ENCODE measurements around the gene PPHLN1.
"Not testable (repeated sequence)": the region's sequence is repeated elsewhere in the genome, so short reads cannot be mapped to it uniquely, and the experiment has no call there.

The PPHLN1 gene

DNA sequence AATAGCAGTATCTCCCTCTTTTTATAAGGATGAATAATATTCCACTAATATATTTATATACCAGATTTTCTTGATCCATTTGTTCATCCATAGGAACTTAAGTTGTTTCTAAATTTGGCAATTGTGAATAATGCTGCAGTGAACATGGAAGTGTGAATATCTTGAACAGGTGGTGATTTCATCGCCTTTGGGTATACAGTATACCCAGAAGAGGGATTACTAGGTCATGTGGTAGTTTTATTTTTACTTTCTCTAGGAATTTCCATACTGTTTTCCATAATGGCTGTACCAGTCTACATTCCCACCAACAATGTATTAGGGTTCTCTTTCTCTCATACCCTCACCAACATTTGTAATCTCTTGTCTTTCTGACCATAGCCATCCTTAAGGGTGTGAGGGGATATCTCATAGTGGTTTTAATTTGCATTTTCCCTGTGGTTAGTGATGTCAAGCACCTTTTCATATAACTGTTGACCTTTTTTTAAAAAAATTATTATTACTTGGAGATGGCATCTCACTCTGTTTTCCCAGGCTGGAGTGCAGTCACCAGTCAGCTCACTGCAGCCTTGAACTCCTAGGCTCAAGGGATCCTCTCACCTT, 20.5 kb downstream of the PPHLN1 start:
- Histone ChIP-seq H3K4me1 (ENCODE audit: control insufficient read depth, low read depth, low read length) (no peaks in the 10 kb centered on the region), H2BK15ac (replicated peaks; ENCODE audit: low read depth) (no peak overlapping the region), H3K4me3 (ENCODE audit: low read length) (no peak overlapping the region), H3K23ac (ENCODE audit: low read length) (no peak overlapping the region), H3K4ac (ENCODE audit: low read depth, low read length) (no peak overlapping the region), H3K4me2 (ENCODE audit: low read length) (no peak overlapping the region), H3K27me3 (ENCODE audit: insufficient read depth, low read length, poor library complexity) (no peaks in the 10 kb centered on the region), H4K8ac (ENCODE audit: low read depth, low read length) (no peak overlapping the region), H3K79me2 (ENCODE audit: control insufficient read depth, insufficient read depth, low read length) (peaks cover 3% of the 10 kb centered on the region), H3K27ac (ENCODE audit: low read depth, low read length) (no peak overlapping the region), H3K56ac (ENCODE audit: low read length) (no peak overlapping the region), H3K18ac (ENCODE audit: low read length) (no peak overlapping the region), H4K5ac (ENCODE audit: low read length) (no peak overlapping the region), H2BK5ac (ENCODE audit: low read length) (no peak overlapping the region), H2BK120ac (ENCODE audit: low read depth, low read length) (no peak overlapping the region), H3K79me1 (ENCODE audit: low read length) (peaks cover 4% of the 10 kb centered on the region), H3K36me3 (ENCODE audit: control insufficient read depth, insufficient read depth, low read length) (no peaks in the 10 kb centered on the region), H2AK5ac (ENCODE audit: low read length) (no peak overlapping the region), H3K9ac (ENCODE audit: low read length) (no peak overlapping the region)
- WGBS (ENCODE audit: extremely low coverage, insufficient coverage, low lambda C conversion rate): no CpG with 5 or more reads among the region's 1 CpG
- DNase-seq: no peak

DNA sequence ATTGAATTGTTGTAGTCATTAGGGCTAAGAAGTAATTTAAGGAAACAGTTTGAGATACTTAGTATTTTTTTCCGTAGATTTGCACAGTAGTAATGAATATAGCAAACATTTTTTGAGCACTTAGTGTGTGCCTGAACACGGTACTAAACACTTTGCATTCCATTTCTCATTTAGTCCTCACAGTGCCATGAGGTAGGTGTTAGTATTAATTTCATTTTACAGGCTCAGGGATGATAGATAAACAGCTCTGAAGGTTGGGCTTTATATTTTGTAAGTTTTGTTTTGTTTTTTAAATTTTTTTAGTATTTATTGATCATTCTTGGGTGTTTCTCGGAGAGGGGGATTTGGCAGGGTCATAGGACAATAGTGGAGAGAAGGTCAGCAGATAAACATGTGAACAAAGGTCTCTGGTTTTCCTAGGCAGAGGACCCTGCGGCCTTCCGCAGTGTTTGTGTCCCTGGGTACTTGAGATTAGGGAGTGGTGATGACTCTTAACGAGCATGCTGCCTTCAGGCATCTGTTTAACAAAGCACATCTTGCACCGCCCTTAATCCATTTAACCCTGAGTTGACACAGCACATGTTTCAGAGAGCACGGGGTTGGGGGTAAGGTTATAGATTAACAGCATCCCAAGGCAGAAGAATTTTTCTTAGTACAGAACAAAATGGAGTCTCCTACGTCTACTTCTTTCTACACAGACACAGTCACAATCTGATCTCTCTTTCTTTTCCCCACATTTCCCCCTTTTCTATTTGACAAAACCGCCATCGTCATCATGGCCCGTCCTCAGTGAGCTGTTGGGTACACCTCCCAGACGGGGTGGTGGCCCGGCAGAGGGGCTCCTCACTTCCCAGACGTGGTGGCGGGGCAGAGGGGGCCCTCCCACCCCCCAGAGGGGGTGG, 23.4 kb downstream of the PPHLN1 start:
- not testable (repeated sequence) for H3K27ac ChIP-seq (ENCODE audit: low read depth, low read length); DNase-seq; H2BK120ac ChIP-seq (ENCODE audit: low read depth, low read length); H2BK5ac ChIP-seq (ENCODE audit: low read length); H3K79me2 ChIP-seq (ENCODE audit: control insufficient read depth, insufficient read depth, low read length); H4K5ac ChIP-seq (ENCODE audit: low read length); H3K56ac ChIP-seq (ENCODE audit: low read length); H3K36me3 ChIP-seq (ENCODE audit: control insufficient read depth, insufficient read depth, low read length); H3K4ac ChIP-seq (ENCODE audit: low read depth, low read length); H3K79me1 ChIP-seq (ENCODE audit: low read length); H3K23ac ChIP-seq (ENCODE audit: low read length); H3K18ac ChIP-seq (ENCODE audit: low read length); H3K9ac ChIP-seq (ENCODE audit: low read length); H3K4me3 ChIP-seq (ENCODE audit: low read length); H4K8ac ChIP-seq (ENCODE audit: low read depth, low read length); H3K4me2 ChIP-seq (ENCODE audit: low read length); H3K4me1 ChIP-seq (ENCODE audit: control insufficient read depth, low read depth, low read length); H2AK5ac ChIP-seq (ENCODE audit: low read length); H2BK15ac ChIP-seq (replicated peaks; ENCODE audit: low read depth); H3K27me3 ChIP-seq (ENCODE audit: insufficient read depth, low read length, poor library complexity)
- no CpG with 5 or more reads among the region's 16 CpGs for WGBS (ENCODE audit: extremely low coverage, insufficient coverage, low lambda C conversion rate)

DNA sequence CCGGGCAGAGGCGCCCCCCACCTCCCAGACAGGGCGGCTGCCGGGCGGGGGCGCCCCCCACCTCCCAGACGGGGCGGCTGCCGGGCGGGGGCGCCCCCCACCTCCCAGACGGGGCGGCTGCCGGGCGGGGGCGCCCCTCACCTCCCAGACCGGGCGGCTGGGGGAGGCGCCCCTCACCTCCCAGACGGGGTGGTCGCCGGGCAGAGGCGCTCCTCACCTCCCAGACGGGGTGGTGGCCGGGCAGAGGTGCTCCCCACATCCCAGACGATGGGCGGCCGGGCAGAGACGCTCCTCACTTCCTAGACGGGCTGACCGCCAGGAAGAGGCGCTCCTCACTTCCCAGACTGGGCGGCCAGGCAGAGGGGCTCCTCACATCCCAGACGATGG, 24.0 kb downstream of the PPHLN1 start:
- no CpG with 5 or more reads among the region's 34 CpGs for whole genome bisulfite sequencing (ENCODE audit: extremely low coverage, insufficient coverage, low lambda C conversion rate)
- H3K23ac ChIP-seq (ENCODE audit: low read length); H3K4ac ChIP-seq (ENCODE audit: low read depth, low read length); H3K79me1 ChIP-seq (ENCODE audit: low read length); H3K18ac ChIP-seq (ENCODE audit: low read length); H3K27me3 ChIP-seq (ENCODE audit: insufficient read depth, low read length, poor library complexity); H3K36me3 ChIP-seq (ENCODE audit: control insufficient read depth, insufficient read depth, low read length); H2BK120ac ChIP-seq (ENCODE audit: low read depth, low read length); H3K9ac ChIP-seq (ENCODE audit: low read length); H3K27ac ChIP-seq (ENCODE audit: low read depth, low read length); H3K4me3 ChIP-seq (ENCODE audit: low read length); DNase-seq; H3K56ac ChIP-seq (ENCODE audit: low read length); H2BK15ac ChIP-seq (replicated peaks; ENCODE audit: low read depth); H2AK5ac ChIP-seq (ENCODE audit: low read length); H4K5ac ChIP-seq (ENCODE audit: low read length); H3K4me1 ChIP-seq (ENCODE audit: control insufficient read depth, low read depth, low read length); H2BK5ac ChIP-seq (ENCODE audit: low read length); H3K4me2 ChIP-seq (ENCODE audit: low read length); H4K8ac ChIP-seq (ENCODE audit: low read depth, low read length); H3K79me2 ChIP-seq (ENCODE audit: control insufficient read depth, insufficient read depth, low read length): not testable (repeated sequence)

DNA sequence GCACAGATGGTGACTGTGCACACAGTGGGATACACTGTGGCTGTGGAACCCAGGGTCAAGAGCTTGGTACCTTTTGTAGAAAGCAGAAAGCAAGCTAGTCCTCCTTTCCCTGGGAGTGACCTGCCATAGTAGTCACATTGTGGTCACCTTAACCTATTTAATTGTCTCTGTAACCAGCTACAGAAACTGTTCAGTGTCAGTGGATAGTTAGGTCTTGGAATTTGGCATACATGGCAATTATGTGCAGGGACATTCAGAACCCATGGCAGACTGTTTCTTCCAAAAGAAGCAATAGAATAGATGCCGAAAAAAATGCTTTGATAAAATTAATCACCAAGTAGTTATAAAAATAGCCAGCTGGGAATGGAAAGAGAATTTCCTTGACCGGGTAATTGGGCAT, 30.4 kb downstream of the PPHLN1 start:
- H3K18ac ChIP-seq (ENCODE audit: low read length): no peak overlapping the region
- H3K27ac ChIP-seq (ENCODE audit: low read depth, low read length): no peak overlapping the region
- H4K8ac ChIP-seq (ENCODE audit: low read depth, low read length): no peak overlapping the region
- WGBS (ENCODE audit: extremely low coverage, insufficient coverage, low lambda C conversion rate): no CpG with 5 or more reads among the region's 2 CpGs
- no peak overlapping the region for H2BK120ac ChIP-seq (ENCODE audit: low read depth, low read length)
- H2AK5ac ChIP-seq (ENCODE audit: low read length): no peak overlapping the region
- H3K36me3 ChIP-seq (ENCODE audit: control insufficient read depth, insufficient read depth, low read length): no peaks in the 10 kb centered on the region
- no peak overlapping the region for H3K4ac ChIP-seq (ENCODE audit: low read depth, low read length)
- H3K9ac ChIP-seq (ENCODE audit: low read length): no peak overlapping the region
- no peak overlapping the region for H2BK5ac ChIP-seq (ENCODE audit: low read length)
- no peak for DNase-seq
- H3K4me2 ChIP-seq (ENCODE audit: low read length): no peak overlapping the region
- H3K23ac ChIP-seq (ENCODE audit: low read length): no peak overlapping the region
- no peak overlapping the region for H3K4me3 ChIP-seq (ENCODE audit: low read length)
- H3K79me2 ChIP-seq (ENCODE audit: control insufficient read depth, insufficient read depth, low read length): no peaks in the 10 kb centered on the region
- no peak overlapping the region for H2BK15ac ChIP-seq (replicated peaks; ENCODE audit: low read depth)
- H3K79me1 ChIP-seq (ENCODE audit: low read length): no peaks in the 10 kb centered on the region
- H3K56ac ChIP-seq (ENCODE audit: low read length): no peak overlapping the region
- no peaks in the 10 kb centered on the region for H3K4me1 ChIP-seq (ENCODE audit: control insufficient read depth, low read depth, low read length)
- H4K5ac ChIP-seq (ENCODE audit: low read length): no peak overlapping the region
- no peaks in the 10 kb centered on the region for H3K27me3 ChIP-seq (ENCODE audit: insufficient read depth, low read length, poor library complexity)

DNA sequence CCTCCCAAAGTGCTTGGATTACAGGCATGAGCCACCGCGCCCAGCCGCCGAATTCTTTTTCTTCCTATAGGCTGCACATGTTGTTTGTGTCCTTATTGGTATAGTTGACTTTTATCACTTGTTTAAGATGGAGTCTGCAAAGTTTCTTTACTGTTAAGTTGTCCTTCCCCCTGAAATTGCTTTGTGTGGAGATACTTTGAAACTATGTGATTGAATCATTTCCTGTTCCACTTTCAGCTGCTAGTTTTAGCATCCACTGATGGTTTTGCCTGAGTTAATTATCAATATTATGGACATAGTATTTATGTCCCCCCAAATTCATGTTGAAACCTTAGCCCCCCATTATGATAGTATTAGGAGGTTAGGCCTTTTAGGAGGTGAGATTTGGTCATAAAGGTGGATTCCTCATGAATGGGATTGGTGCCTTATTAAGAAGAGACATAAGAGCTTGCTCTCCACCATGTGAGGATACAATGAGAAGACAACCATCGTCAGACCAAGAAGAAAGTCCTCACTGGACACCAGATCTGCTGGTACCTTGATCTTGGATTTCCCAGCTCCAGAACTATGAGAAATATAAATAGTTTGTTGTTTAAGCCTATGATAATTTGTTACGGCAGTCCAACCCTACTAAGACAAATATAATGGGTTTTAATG, 34.9 kb downstream of the PPHLN1 start:
- Histone ChIP-seq H3K56ac (ENCODE audit: low read length) (no peak overlapping the region), H2AK5ac (ENCODE audit: low read length) (no peak overlapping the region), H3K4me1 (ENCODE audit: control insufficient read depth, low read depth, low read length) (no peaks in the 10 kb centered on the region), H3K18ac (ENCODE audit: low read length) (no peak overlapping the region), H4K8ac (ENCODE audit: low read depth, low read length) (no peak overlapping the region), H3K36me3 (ENCODE audit: control insufficient read depth, insufficient read depth, low read length) (no peaks in the 10 kb centered on the region), H3K4ac (ENCODE audit: low read depth, low read length) (no peak overlapping the region), H3K4me3 (ENCODE audit: low read length) (no peak overlapping the region), H3K27me3 (ENCODE audit: insufficient read depth, low read length, poor library complexity) (no peaks in the 10 kb centered on the region), H4K5ac (ENCODE audit: low read length) (no peak overlapping the region), H3K79me1 (ENCODE audit: low read length) (peaks cover 3% of the 10 kb centered on the region), H2BK15ac (replicated peaks; ENCODE audit: low read depth) (no peak overlapping the region), H3K23ac (ENCODE audit: low read length) (no peak overlapping the region), H2BK5ac (ENCODE audit: low read length) (no peak overlapping the region), H3K79me2 (ENCODE audit: control insufficient read depth, insufficient read depth, low read length) (peaks cover 2% of the 10 kb centered on the region), H2BK120ac (ENCODE audit: low read depth, low read length) (no peak overlapping the region), H3K4me2 (ENCODE audit: low read length) (no peak overlapping the region), H3K9ac (ENCODE audit: low read length) (no peak overlapping the region), H3K27ac (ENCODE audit: low read depth, low read length) (no peak overlapping the region)
- no CpG with 5 or more reads among the region's 6 CpGs for WGBS (ENCODE audit: extremely low coverage, insufficient coverage, low lambda C conversion rate)
- DNase-seq: no peak

All from mesendoderm (in vitro differentiated cells).